CD1c-positive myeloid dendritic cell (primary cell): ENCODE data around the gene PCYOX1L.
"Not testable (repeated sequence)": the region's sequence is repeated elsewhere in the genome, so short reads cannot be mapped to it uniquely, and the experiment has no call there.

ENCODE experiments used
- DNase-seq: peaks from one replicate; pipeline ENCODE4 v3.0.0-alpha.2; 2016; ENCODE audit errors: extremely low spot score

PCYOX1L gene

DNA sequence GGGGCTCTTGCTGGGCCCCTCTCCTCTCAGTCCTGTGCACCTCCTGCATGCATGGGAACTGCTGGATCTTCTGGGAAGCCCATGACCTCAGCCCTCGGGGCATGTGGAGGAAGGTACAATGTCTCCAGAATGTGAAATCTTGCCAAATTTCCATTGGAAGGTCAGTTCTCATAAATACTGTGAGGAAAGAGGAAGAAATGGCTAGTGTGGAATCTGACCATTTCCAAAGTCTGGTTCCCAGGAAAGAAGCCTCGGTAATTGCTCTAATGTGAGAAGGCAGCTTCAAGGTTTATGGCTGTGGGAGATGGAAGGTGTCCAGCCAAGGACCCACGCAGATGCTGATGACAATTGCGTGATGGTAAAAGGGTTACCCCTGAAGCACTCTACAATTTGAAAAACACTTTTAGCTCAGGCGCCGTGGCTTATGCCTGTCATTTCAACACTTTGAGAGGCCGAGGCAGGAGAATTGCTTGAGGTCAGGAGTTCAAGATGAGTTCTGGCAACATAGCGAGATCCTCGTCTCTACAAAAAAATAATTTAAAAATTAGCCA, 29.3 kb downstream of the PCYOX1L start:
- DNase-seq = no peak

DNA sequence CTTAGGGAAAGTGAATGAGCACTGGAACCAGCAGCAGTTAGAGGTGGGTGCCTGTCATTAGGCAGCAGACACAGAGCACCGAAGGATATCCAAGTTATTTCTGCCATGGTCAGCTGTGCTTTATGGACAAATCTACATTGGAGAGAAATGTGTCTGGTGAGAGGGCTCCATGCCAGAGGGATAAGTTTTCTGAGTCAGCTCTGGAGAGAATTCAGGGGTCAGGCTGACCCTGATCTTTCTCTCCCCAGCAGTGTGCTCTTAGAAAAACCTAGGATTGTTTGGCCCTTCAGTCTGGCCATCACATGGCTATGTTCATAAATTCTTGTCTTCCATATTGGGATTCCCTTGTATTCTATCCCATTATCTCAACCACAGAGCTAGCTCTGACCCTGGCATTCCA, 30.1 kb downstream of the PCYOX1L start:
- DNase-seq = no peak

DNA sequence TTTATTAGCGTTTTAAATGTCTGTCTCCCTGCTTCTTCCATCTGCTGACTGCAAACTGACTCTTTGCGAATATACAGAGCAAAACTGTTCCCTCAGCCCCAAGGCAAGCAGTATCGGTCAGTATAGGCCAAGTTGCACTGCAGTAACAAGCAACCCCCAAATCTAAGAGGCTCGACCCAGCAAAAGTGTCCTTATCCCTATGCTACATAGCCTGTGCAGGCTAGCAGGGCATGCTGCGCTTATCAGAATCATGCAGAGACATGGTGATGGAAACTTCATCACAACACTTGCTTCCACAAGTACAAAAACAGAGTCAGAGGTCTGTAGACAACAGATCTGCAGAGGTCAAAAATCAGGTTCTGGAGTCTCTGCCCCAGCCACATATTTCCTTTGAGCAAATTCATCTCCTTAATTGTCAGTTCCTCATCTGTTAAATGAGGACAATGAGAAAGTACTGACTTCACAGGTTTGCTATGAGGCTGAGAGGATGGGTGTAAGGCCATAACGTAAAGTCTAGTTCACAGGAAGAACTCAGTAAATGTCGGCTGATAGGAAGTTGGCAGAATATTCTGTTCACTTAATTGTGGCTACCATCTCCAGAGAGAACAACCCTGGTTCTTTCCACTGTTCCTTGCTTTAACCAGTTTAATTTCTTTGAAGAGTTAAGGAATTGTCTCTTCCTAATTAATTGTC, 30.8 kb downstream of the PCYOX1L start:
- no peak for DNase-seq

- no peak for DNase-seq
Observed at GRCh38 chr5:149389552-149390495, 32.0 kb downstream of the PCYOX1L start.

- DNase-seq = not testable (repeated sequence)
Observed at GRCh38 chr5:149391076-149391475, 33.2 kb downstream of the PCYOX1L start.

DNA sequence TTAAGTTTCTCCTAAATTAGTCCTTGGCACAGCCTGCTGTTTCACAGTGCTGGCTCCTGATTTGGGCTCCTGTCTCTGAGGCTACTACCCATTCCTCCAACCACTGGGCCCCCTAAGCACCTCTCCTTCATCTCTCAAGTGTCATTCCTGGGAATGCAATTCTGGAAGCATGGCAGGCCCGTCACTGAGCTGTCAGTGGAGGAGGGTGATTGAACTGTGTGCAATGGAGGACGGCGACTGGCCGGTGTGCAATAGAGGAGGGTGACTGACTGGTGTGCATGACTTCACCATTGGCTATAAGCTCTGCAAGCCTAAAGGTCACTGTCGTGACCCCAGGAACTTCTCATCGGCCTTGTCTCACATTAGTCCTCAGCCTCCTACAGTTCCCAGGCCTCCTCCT, 33.7 kb downstream of the PCYOX1L start:
- no peak for DNase-seq

DNA sequence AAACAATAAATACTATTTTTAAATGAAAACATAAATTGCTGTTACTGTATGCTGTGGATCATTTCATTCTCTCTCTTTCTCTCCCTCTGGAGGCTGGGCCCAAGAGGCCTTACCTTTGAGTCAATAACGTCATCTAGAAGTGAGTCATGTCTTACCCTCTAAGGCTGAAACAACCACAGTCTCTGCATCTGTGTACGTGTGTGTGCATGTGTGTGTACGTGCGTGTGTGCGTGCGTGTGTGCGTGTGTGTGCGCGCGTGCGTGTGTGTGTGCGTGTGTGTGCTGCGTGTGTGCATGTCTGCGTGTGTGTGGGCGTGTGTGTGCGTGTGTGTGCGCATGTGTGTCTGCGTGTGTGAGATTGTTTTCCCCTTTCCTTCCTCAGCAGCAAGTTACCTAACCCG, 34.9 kb downstream of the PCYOX1L start:
- no peak for DNase-seq

GRCh38 chr5:149394996-149395395, 37.1 kb downstream of the PCYOX1L start:
- DNase-seq = not testable (repeated sequence)

GRCh38 chr5:149397530-149397929, 39.7 kb downstream of the PCYOX1L start:
- no peak for DNase-seq

DNA sequence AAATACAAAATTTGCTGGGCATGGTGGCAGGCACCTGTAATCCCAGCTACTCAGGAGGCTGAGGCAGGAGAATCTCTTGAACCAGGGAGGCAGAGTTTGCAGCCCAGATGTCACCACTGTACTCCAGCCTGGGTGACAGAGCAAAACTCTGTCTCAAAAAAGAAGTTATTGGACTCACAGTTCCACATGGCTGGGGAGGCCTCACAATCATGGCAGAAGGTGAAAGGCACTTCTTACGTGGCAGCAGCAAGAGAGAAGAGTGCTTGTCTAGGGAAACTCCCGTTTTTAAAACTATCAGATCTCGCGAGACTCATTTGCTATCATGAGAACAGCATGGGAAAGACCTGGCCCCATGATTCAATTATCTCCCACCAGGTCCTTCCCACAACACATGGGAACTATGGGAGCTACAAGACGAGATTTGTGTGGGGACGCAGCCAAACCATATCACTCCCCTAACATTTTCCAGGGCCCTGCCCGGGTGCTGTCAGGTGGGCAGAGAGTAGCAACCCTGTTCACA, 41.0 kb downstream of the PCYOX1L start:
- not testable (repeated sequence) for DNase-seq

DNA sequence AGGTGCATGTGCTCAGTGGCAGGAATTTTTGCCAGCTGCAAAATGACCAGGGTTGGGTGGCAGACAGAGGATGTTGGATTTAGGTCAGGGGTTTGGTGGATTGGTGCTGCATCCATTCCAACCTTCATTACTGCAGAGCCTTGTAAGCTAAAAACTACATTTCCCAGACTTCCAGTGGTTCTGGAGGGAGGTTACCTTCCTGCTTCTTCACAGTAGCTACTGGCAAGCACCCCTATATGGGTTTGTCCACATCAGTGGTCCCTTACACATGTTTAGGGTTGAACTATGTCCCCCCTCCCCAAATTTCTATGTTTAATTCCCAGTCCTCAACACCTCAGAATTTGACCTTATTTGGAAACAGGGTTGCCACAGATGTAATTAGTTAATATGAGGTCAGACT, 41.9 kb downstream of the PCYOX1L start:
- DNase-seq = no peak

DNA sequence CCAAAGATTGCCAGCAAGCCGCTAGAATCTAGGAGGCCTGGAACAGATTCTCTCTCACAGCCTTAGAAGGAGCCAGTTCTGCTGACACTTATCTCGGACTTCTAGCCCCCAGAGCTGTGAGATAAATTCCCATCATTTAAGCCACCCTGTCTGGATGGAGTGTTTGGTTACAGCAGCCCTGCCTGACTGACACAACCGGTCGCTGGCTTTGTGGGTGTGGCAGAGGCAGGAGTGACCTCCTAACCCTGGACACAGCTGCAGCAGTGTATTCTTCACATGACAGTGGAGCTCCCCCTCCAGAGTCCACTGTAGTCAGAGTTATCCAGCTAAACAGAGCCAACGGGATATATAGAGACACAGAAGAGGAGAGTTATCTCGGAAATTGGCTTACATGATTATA, 42.5 kb downstream of the PCYOX1L start:
- DNase-seq = no peak

- no peak for DNase-seq
Observed at GRCh38 chr5:149401051-149401450, 43.2 kb downstream of the PCYOX1L start.

DNA sequence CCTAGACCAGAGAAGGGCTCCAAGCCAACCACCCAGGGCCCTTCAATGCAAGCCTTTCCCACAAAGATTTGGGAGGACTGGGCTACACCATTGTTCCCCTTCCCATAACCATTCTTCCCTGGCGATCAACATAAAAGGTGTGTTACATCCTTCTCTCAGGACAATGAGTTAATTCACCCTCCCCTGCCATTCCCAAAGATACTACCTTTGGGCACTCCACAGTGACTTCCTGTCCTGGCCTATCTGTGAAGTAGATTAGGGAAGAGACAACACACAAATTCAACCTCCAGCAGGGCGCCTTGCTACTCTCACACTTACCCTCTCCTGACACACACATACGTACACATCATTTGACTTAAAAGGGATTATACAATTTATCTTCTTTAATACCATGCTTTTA, 44.4 kb downstream of the PCYOX1L start:
- DNase-seq = no peak

GRCh38 chr5:149403923-149404745, 46.3 kb downstream of the PCYOX1L start:
- no peak for DNase-seq

DNA sequence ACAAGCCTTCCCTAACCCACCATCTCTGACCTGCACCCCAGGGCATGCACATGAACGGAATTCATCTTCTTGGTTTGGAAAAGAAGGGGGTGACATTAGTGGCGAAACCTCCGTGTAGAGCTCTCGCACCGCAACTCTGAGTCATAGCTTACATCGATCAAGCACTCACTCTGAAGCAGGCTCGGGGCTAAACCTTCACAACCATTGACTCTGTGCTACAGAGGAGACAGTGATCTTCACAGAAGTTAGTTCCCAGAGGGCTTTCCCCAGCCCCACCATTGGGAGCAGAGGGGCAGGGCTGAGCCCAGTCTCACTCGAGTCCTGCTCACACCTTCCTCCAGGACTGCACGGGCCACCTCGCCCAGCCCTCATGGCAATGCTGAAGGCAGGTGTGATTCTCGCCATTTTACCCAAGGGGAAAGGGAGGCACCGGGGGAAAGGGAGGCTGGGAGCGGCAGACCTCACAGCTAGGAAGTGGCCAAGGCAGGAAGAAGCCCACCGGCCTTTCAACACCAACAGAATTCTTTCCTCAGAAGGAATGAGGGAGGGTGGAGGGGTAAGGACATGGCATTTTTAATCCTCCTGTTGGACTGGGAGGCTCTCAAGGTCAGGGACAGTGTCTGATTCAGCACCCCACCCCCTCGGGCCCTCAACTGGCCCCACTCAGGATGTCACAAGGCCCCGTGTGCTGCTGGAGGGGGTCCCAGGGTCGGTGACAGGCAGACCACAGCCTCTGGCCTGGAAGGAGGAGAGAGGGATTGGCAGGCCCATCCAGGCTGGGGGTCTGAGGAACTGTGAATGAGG, 47.1 kb downstream of the PCYOX1L start:
- DNase-seq = no peak

DNA sequence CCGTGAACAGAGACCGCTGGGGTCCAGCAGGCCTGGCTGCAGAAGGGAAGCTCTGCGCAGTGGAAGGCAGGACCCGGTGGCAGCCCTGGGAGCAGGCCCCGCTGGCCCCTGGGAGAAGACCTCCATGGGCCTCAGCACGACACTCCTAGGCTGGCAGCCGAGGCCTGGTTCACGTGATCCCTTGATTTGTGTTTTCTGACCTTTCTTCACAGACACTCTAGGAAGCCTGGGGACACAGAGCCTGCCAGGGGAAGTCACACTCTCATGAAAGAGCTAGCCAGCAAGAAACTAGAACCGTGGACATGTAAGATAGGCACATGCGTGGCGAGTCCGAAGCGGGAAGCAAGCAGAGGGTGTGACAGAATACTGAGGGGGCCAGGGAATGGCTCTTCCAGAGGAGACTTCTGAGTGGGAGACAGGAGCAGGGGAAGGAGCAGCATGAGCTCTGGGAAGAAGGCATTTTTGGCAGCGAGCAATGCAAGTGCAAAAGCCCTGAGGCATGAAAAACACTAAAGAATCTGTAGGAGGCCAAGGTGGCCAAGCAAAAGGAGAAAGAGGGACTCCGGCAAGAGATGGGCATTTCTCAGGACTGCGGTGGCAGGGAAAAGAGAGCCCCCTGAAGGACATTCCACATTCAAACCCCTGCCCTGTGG, 47.8 kb downstream of the PCYOX1L start:
- no peak for DNase-seq

GRCh38 chr5:149406203-149406978, 48.5 kb downstream of the PCYOX1L start:
- no peak for DNase-seq

GRCh38 chr5:149406979-149407306, 49.1 kb downstream of the PCYOX1L start:
- no peak for DNase-seq
